ENCODE measurements around the gene DXO.

GRCh38 chr6:31948753-31949413 is 23.1 kb downstream of the DXO start:
- no peak for TF ChIP-seq CTCF (conservative IDR thresholded peaks at IDR 0.05; ENCODE audit: low read depth, low read length)
- TF ChIP-seq MAFK (IDR thresholded peaks at IDR 0.05; ENCODE audit: low read depth, low read length): no peak
- no peak for TF ChIP-seq USF2 (IDR thresholded peaks at IDR 0.05; ENCODE audit: low read depth, low read length)
- TF ChIP-seq POLR2A (IDR thresholded peaks at IDR 0.05; ENCODE audit: low read depth, low read length): no peak
- TF ChIP-seq MAZ (IDR thresholded peaks at IDR 0.05; ENCODE audit: borderline replicate concordance, low read depth, low read length): no peak
- TF ChIP-seq MXI1 (IDR thresholded peaks at IDR 0.05; ENCODE audit: borderline replicate concordance, low read depth, low read length): no peak
